NOMO-1 treated with DMSO at 0.1 percent for 48 hours (cell line): ENCODE results near the gene SPNS2.

Source experiments
- DNase-seq: peaks from one replicate; lab custom pipeline; 2025; ENCODE audit not compliant: unreplicated experiment; lab: John Stamatoyannopoulos, UW

SPNS2 gene

DNA sequence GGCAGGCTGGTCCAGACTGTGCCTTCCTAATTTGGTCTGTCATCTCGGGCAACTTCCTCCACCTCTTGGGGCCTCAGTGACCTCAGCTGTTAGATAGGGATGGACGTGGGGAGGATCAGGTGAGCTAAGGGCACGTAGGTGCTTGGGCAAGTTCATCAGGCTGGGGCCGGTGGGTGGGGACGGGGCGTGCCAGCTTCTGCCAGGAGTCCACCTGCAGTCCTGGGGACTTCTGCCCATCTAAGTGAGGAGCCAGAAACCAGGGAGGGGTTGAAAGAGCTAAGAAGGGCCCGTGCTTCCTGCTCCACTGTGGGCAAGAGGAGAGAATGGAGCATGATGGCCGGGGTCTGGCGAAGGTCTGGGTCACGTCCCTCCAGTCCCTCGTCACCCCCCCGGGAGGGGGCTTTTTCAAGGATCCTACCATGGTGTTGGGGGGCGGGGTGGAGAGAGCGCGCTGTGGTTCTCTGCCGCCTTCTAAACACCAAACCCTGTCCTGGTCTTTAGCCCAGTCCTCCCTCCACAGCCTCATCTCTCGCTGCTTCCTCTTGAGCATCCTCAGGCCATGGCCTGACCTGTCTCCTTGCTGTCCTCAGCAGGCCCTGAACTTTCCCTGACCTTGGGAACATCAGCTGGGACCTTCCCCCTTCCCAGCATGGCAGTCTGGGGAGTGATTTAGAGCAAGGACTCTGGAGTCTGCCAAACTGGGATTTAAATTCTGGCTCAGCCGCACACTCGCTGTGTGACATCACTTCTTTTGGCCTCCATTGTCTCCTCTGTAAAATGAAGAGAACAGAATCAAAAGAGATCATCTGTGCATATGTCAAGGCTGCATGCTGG is 21.6 kb downstream of the SPNS2 start:
- DNase-seq, result no peak

DNA sequence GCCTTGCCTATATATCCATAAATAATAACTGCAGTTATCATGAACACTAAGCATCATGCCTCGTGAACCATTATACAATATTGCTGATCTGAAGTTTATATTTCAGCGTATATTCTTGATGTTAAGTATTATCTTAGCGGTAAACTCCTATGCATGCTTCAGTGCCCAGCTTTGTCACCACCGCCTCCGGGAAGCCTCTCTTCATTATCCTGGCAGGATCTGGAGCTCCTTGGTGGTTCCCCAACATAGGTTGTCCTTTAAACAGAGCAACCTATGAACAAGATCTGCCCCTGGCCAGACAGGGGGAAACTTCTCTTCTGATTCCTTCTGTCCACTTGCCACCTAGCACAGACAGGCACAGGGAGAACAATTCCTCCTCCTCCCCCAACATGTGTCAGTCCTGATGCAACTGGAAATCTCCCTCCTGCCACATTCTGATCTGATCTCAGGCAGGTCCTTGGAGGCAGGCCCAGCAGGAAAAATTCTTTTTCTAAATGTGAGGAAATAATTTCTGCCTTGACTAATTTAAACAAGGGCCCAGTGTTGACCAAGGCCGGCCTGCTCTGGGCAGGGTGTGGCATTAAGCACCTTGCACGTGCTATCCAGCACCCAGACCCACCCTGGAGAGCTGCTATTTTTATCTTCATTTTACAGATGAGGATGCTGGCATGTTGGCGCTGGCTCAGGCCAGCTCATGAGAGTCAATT is 22.4 kb downstream of the SPNS2 start:
- no peak for DNase-seq

DNA sequence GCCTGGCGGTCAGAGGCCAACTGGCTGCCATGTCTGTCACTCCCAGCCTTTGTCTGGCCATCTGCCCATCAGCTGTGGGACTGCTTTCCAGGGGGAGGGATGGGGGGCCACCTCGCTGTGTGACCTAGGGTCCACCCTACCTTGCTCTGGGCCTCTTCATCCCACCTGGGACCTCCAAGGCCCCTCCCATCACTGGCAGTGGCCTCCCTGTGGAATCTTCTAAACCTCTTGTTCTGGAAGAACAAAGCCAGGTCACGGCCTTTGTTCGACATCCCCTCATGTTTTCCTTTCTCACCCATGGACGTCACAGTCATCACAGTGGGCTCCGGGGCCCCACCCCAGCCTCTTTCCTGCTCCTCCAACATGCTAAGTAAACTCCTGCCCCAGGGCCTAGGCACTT is 24.0 kb downstream of the SPNS2 start:
- no peak for DNase-seq

DNA sequence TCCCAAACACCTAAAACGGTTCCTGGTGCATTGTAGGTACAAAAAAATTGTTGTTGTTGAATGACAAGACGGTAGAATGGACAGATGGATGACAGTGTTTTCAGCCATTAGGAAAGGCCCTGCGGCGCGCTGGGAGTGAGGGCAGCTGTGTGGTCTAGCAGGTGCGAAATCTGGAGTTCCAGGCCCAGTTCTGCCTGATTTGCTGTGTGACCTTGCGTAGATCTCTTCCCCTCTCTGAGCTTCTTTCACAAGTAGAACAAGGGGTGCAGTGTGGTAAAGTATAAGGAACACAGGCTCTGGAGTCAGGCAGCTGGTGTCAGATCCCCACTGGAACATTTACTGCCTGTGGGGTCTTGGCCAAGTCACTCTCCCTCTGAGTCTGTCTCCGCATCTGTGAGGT is 25.3 kb downstream of the SPNS2 start:
- no peak for DNase-seq

DNA sequence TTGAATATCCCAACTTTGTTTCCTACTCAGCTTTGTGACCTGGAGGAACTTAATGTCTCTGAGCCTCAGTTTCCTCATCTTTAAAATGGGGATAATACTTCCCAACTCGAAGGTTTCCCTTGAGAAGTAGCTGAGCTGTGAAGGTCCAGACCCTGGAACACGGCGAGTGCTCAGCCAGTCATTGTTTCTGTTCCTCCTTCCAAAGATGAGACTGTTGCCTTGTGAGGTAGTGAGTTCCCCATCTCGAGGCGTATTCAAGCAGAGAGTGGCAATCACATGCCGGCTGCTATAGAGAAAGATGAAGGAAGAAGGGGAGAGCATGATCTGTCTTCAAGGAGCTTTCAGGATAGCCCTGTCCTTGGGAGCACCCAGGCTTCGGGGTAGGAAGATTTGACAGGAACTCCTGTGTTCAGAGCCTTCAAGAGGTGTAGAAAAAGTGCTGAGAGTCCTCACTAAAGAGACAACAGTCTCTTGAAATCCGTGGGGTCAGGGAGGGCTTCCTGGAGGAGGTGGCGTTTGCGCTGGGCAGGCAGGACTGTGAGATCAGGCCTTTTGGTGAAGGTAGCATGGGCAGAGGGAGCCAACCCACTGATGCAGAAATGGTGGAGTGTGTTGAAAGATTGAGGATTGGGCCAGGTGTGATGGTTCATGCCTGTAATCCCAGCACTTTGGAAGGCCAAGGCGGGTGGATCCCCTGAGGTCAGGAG is 27.2 kb downstream of the SPNS2 start:
- DNase-seq, result no peak

DNA sequence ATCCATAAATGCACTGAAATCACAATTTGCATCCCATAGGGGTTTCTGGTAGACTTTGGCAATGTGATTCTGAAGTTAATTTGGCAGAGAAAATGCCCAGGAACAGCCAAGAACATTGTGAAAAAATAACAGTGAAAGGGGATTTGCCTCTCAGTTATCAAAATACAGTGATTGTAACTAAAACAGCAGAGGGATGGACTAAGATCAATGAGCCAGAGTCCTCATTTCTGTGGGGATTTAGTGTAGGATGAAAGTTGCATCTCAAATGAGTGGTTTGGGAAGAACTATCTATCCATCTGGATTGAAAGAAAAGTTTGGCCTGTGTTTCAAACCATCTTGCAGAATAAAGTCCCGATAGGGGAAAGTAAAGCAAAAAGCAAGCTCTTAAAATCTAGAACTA is 28.5 kb downstream of the SPNS2 start:
- no peak for DNase-seq

DNA sequence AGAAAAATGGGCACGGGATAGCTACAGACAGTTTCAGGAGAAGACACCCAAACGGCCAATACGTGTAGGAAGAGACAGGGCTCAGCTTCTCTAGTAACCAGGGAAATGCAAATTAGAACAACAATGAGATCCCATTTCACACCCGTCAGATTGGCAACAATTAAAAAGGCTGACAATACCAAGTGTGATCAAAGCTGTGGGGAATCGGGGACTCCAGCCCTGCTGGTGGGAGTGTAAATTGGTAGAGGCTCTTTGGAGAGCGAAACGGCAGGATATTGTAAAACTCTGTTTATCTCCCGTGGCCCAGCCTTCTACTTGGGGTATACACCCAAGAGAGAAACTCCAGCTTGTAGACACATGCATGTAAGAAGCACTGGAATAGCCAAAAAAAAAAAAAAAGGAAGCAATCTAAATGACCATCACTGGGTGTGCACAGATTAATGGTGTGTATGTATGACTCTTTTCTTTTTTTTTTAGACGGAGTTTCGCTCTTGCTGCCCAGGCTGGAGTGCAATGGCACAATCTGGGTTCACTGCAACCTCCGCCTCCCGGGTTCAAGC is 29.0 kb downstream of the SPNS2 start:
- DNase-seq, result peak; percentile 61

DNA sequence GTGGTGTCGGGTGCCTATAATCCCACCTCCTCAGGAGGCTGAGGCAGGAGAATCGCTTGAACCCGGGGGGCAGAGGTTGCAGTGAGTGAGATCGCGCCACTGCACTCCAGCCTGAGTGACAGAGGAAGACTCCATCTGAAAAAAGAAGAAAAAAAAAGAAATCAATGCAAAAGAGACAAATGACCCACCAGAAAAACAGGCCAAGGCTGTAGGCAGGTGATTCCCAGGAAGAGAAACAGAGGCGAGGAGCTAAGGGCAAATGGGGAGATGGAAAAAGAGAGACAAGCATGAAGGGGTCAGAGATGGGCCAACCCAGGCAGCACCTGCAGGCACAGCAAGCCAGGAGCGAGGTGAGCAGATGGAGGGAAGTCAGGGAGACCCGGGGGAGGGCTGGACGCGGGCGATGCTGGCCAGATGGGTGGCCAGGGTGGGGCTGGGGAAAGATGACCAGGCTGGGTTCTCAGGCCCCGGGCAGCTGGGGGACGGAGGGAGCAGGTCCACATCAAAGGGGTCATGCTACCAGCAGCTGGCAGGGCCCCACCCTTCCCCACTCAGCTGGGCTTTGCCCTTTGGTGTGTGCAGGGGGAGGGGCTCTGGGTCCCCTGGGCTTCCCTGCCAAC is 31.0 kb downstream of the SPNS2 start:
- no peak for DNase-seq

DNA sequence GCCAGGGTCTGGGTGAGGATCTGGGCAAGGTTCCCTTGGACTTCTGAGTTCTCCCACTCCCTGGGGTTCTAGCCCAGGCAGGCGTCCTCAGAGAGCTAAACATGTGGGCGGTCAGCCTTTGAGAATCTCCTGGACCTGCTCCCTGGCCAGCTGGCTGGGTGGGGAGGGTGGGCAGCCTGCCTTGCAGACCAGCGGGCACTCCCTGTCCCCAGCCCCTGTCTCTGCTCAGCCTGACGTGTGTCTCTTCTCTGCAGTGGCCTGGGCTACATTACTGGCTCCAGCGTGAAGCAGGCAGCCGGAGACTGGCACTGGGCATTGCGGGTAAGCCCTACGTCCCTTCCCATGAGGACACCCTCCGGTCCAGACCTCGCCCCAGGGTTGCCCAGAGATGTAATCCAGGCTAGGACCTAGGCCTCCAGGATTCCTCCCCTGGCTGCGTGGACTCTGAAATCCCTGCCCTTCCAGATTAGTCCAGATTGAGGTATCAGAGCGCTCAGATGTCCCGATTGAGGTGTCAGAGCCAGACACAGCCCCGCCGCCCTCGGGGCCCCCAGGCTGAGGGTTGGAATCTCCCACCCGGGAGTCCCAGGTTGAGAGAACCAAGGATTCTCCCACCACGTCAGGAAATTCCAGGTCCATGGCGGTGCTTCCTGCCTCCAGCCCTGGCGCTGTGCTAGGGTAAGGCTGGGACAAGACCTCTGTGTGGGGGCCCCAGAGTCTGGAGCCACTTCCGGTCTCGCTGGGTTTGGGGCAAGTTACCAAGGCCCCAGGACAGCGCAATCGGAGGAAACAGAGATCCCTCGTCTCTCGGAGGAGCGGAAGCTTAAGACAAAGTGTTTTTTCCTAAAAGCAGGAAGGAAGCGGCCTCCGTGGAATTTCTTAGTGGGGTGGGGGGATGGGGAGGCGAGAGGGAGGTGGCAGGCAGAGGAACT is 32.4 kb downstream of the SPNS2 start:
- no peak for DNase-seq

DNA sequence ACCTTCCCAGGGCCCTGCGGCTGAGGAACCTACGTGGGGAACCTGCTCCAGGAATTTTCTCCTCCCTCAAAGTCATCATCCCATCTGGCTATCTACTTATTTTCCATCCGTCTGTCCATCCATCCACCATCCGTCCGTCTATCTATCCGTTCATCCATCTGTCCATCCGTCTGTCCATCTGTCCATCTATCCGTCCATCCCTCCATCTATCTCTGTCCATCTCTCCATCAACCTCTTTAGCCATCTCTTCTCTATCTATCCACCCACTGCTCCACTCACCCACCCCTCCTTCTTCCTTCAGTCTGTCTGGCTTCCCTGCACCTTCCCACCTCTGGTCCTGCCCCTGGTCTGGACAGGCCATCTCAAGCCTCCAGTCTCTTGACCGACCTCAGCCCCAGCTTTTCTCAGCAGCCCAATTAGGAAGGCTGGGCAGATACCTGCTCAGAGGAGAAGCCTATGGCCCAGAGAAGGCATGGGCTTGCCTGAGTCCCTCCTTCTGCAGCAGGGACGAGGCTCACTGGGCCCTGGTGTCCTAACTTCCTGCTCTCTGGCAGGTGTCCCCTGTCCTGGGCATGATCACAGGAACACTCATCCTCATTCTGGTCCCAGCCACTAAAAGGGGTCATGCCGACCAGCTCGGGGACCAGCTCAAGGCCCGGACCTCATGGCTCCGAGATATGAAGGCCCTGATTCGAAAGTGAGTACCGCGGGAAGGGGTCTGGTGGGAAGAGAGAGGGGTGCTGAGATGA is 33.5 kb downstream of the SPNS2 start:
- no peak for DNase-seq

DNA sequence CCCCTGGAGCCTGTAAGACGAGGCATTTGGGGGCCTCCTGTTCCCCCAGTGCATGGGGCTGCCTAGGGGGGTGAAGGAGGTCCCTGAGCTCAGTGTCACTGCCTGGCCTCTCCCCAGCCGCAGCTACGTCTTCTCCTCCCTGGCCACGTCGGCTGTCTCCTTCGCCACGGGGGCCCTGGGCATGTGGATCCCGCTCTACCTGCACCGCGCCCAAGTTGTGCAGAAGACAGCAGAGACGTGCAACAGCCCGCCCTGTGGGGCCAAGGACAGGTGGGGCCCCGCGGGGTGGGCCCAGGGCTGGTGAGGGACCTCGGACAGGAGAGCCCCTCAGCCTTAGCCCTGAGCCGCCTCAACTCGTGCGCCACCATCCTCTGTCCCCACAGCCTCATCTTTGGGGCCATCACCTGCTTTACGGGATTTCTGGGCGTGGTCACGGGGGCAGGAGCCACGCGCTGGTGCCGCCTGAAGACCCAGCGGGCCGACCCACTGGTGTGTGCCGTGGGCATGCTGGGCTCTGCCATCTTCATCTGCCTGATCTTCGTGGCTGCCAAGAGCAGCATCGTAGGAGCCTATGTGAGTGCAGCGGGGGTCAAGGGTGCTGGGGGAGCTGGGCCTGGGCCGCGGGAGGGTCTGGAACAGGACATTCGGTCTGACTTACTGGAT is 34.3 kb downstream of the SPNS2 start:
- DNase-seq, result no peak

DNA sequence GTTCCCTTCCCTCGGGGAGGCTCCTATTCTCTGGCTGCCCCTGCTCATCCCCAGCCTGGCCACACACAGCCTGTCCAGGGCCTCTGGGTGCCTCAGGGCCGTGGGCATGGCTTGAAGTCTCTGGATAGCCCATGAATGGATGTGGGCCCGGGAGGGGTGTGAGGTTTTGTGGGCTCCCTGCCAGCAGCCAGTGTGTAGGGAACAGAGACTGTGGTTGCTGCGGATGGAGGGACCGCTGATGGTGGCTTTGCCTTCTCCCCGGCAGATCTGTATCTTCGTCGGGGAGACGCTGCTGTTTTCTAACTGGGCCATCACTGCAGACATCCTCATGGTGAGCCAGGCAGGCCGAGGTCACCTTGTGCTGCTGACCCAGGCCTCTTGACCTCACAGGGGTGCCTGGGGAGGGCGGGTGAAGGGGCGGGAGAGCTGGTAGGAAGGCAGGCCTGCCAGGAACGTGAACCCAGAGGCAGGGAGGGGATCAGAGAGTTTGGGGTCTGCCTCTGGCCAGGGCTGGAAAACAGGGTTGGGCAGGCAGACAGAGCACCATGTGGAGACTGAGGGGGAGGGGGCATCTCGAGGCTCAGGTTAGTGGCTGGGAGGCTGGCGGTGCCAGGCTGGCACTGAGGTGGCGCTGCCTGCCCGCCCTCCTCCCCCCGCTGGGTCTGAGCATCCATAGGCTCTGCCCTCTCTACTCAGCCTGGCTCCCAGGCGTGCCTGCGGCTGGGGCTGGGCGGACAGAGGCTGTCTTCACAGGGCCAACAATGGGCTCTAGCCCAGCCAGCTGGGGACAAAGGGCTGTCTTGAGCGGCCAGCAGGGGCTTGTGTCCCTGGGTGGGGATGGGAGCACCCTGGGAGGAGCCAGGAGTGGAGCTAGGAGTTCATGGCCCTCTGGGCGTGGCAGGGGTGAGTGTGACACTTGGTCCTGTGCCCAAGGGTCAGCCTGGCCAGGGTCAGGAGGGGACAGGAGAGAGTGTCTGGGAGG is 35.1 kb downstream of the SPNS2 start:
- DNase-seq, result no peak

DNA sequence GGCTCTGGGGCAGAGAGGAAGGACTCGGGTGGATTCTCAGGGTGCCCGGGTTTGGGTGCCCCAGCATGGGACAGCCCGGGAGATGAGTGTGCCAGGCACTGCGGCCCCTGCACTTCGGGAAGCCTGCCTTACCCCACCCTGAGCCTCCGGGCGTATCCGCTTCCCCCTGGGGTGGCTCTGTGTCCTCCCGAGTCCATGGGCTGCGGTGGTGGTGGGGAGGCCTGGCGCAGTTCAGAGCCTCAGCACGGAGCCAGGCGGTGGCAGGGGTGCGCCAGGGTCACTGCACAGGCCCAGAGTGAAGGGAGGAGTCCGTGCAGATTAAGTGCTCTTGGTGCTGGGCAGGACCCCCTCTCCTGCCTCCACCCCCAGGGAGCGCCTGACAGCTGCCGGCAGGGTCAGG is 35.8 kb downstream of the SPNS2 start:
- DNase-seq, result no peak

DNA sequence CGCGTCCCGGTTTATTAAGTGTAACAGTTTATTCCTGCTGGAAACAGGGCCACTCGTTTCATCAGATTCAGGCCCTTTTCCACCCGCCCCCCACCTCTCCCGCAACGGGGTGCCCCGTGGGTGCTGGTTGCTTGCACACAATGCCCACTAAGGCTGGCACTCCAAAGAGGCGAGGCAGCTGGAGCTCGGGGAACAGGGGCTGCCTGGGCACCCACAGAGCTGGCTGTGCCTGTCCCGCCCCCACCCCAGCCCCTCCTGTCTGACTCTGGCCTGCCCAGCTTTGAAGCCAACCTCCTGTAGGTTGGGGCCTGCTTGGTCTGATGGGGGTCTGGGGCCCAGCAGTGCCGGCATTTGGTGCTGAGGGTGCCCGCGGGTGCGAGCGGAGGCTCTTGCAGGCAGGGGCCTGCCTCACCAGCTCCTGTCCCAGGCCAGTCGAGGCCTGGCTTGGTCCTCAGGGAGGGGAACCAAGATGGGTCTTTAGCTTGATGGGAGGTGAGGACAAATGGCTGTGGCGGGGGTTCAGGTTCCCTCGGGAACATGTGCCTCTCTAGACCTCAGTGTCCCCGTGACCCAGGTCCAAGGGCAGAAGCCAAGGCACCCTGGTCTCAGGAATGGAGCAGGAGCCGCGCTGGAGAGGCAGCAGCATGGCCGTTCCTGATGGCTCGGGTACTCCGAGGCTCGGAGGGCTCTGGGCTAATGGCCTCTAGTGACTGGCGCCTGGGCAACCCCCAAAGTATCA is 36.4 kb downstream of the SPNS2 start:
- DNase-seq, result no peak

DNA sequence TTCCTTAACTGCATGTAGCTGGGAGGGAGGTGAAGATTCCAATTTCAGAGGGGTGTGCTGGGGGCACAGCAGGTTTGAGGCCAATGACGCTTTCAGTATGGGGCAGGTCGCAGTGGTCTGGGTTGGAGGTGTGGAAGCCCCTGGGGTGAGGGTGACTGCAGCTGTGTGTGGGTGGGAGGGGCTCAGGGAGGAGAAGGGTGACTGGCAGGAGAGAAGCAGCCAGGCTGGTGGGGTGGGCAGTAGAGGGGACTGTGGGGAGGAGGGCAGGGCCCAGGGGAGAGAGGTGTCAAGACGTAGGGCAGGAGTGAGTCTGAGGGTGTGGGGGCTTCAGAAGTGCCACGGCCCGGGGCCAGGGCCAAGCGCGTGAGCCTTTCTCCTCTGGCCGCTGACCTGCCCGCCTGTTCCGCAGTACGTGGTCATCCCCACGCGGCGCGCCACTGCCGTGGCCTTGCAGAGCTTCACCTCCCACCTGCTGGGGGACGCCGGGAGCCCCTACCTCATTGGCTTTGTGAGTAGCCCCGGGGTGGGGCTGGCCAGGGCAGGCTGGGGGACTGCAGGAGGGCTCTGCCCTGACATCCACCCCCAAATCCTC is 37.1 kb downstream of the SPNS2 start:
- DNase-seq, result no peak

DNA sequence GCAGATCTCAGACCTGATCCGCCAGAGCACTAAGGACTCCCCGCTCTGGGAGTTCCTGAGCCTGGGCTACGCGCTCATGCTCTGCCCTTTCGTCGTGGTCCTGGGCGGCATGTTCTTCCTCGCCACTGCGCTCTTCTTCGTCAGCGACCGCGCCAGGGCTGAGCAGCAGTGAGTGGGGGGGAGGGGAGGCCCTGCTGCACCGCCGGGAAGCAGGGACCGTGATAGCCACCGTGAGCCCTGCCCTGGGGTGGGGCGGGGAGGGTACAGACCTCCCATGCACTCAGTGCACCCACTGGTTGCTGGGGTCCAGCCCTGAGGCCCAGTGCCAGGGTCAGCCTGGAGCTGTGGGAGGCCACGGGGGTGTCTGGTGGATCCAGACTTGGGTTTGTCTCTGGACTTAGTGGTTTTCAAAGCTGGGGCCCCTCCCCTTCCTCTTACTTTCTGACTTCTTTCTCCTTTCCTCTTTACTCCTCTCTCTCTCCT is 37.6 kb downstream of the SPNS2 start:
- peak; percentile 33 for DNase-seq
